HepG2 (cell line): ENCODE data around the gene TULP4. TPM values are rescaled to one million over a fixed set of nuclear protein-coding genes. Genes with fewer than 3 reads are reported as not detected.

Experiments used
- AHDC1 ChIP-seq: sonication (generic); formaldehyde crosslinking; IDR thresholded peaks from 2 replicates; pipeline ENCODE4 v1.5.1; 2020; ENCODE audit warnings: mild to moderate bottlenecking, missing genetic modification reagents, borderline replicate concordance
- EP300 ChIP-seq, 3 experiments: sonication (generic) in 1 of 3; formaldehyde crosslinking in 1 of 3; IDR thresholded peaks; 2 replicates each; pipeline versions ENCODE4 v1.5.1 to v1.6.1; 2011 to 2020; ENCODE audit warnings: low read depth in 2 of 3, low read length in 2 of 3, borderline replicate concordance in 1 of 3, improper control_type of control experiment in 1 of 3, mild to moderate bottlenecking in 1 of 3, missing genetic modification reagents in 1 of 3, moderate library complexity in 1 of 3
- PAXIP1 ChIP-seq: sonication (generic); formaldehyde crosslinking; conservative IDR thresholded peaks from 2 replicates; pipeline ENCODE4 v1.4.0; 2020; ENCODE audit warnings: mild to moderate bottlenecking, missing genetic modification reagents, moderate library complexity
- TCF7 ChIP-seq: sonication (generic); IDR thresholded peaks from 2 replicates; pipeline ENCODE4 v1.6.1; 2016; ENCODE audit warnings: antibody characterized with exemption, low read depth
- polyA plus RNA-seq, 8 experiments: library from polyadenylated mRNA; depleted of rRNA in 3 of 8; stranded (reverse) in 7 of 8; unstranded in 1 of 8; fragments of >200 nt; fragmentation: Illumina TruSeq in 4 of 8; extraction: Trizol in 4 of 8; gene quantifications; 2 replicates each; pipeline versions ENCODE4 v1.2.1 to v1.2.3, GENCODE V29; 2011 to 2016; ENCODE audit warnings: low read depth in 4 of 8, missing spikeins in 1 of 8, mixed read lengths in 1 of 8; ENCODE audit not compliant: insufficient read depth in 1 of 8
- total RNA-seq, 5 experiments: library from RNA; depleted of rRNA; stranded (reverse); fragments of >200 nt; fragmentation: Illumina TruSeq; extraction: Trizol; gene quantifications; 2 replicates each; pipeline ENCODE4 v1.2.3, GENCODE V29; 2016; ENCODE audit warnings: low read depth in 1 of 5

Gene TULP4
- total and polyA plus RNA-seq, 2 of the 13 experiments (the other 11 are each of a cell fraction or from before 2014, with no cell fraction given): 21.1 to 122 TPM

GRCh38 chr6:158295976-158296853, 16.1 kb upstream of the TULP4 start (continued):
- peak; percentile 83 for TF ChIP-seq PAXIP1 (CRISPR knock-in tag)
- peak; percentile 66; the same call in 1 of the 2 replicates for TF ChIP-seq AHDC1 (CRISPR knock-in tag)
- peak in 1 of 2 experiments; percentile 50; a peak in 2 of 4 replicates for TF ChIP-seq EP300 (IDR thresholded peaks at IDR 0.05; ENCODE audit: low read depth in 2 of 2, low read length in 2 of 2)
- TF ChIP-seq EP300 (CRISPR knock-in tag; IDR thresholded peaks at IDR 0.05; ENCODE audit: borderline replicate concordance): peak; percentile 82; the same call in 1 of the 2 replicates
- peak; percentile 68; the same call in 1 of the 2 replicates for TF ChIP-seq TCF7
